Natural killer cell (primary cell): Measurements from ENCODE around the gene AURKAIP1. TPM values are rescaled to one million over a fixed set of nuclear protein-coding genes. Genes with fewer than 3 reads are reported as not detected.
"Not testable (repeated sequence)": the region's sequence is repeated elsewhere in the genome, so short reads cannot be mapped to it uniquely, and the experiment has no call there.

Source experiments
- ATAC-seq, 3 donors: fragments of 150-1000 bp in 2 of 3; fragments of 200-7000 bp in 1 of 3; cut with Tn5 transposase; 1 replicate in 1 of 3; 2 replicates in 2 of 3; pipeline ENCODE4 v1.10.0; 2021; ENCODE audit warnings: mild to moderate bottlenecking in 2 of 3, moderate library complexity in 2 of 3
- DNase-seq, 2 donors: peaks; one replicate each; pipeline versions ENCODE4 v3.0.0 to v3.0.0-alpha.2; 2013 to 2021; ENCODE audit warnings: mixed read lengths in 1 of 2
- H3K27ac ChIP-seq: one replicate; pipeline ENCODE4 v1.5.1; 2013; ENCODE audit warnings: mild to moderate bottlenecking, low read length
- H3K27me3 ChIP-seq: one replicate; pipeline ENCODE4 v1.6.1; 2013; ENCODE audit warnings: low read length; ENCODE audit not compliant: control insufficient read depth, insufficient read depth
- H3K36me3 ChIP-seq: one replicate; pipeline ENCODE4 v1.6.1; 2013; ENCODE audit warnings: low read length; ENCODE audit not compliant: control insufficient read depth, insufficient read depth
- H3K4me1 ChIP-seq: one replicate; pipeline ENCODE4 v1.6.1; 2013; ENCODE audit warnings: low read length; ENCODE audit not compliant: control insufficient read depth, insufficient read depth
- H3K4me3 ChIP-seq: one replicate; pipeline ENCODE4 v1.5.1; 2013; ENCODE audit warnings: low read length
- H3K9me3 ChIP-seq: one replicate; pipeline ENCODE4 v1.6.1; 2013; ENCODE audit warnings: low read length; ENCODE audit not compliant: control insufficient read depth, insufficient read depth
- H3K27ac Mint-ChIP-seq, 2 donors: one replicate each; pipeline ENCODE4 v1.8.0; 2022; ENCODE audit warnings: mild to moderate bottlenecking in 2 of 2, mixed read lengths in 2 of 2, moderate library complexity in 1 of 2
- H3K27me3 Mint-ChIP-seq, 2 donors: one replicate each; pipeline ENCODE4 v1.8.0; 2022; ENCODE audit warnings: low read depth in 2 of 2, mixed read lengths in 2 of 2
- H3K36me3 Mint-ChIP-seq: one replicate; pipeline ENCODE4 v1.8.0; 2022; ENCODE audit warnings: mixed read lengths
- H3K4me1 Mint-ChIP-seq, 2 donors: one replicate each; pipeline ENCODE4 v1.8.0; 2022; ENCODE audit warnings: mixed read lengths in 2 of 2
- H3K4me3 Mint-ChIP-seq: one replicate; pipeline ENCODE4 v1.8.0; 2022; ENCODE audit warnings: mild to moderate bottlenecking, moderate library complexity, mixed read lengths
- H3K9me3 Mint-ChIP-seq, 2 donors: one replicate each; pipeline ENCODE4 v1.8.0; 2022; ENCODE audit warnings: mixed read lengths in 2 of 2
- CTCF ChIP-seq: fragments of 200-600 bp; IDR thresholded peaks from one replicate; pipeline ENCODE4 v1.8.0; 2022; ENCODE audit warnings: antibody characterized with exemption
- WGBS: methylation state at CpG from one replicate; pipeline ENCODE4 v1.1.7; 2013; ENCODE audit warnings: missing lambda C conversion rate; ENCODE audit not compliant: insufficient coverage; 5-methylcytosine and 5-hydroxymethylcytosine counted together
- intact Hi-C: fragments of 100-400 bp; cut with micrococcal nuclease; formaldehyde crosslinking; loops from one replicate; pipeline ENCODE4 v1.14.2; 2022
- total RNA-seq, 4 donors: library from RNA; stranded (reverse); fragments of 120-200 nt in 1 of 4; gene quantifications; one replicate each; pipeline versions ENCODE4 v1.2.3 to v1.2.4, GENCODE V29; 2013 to 2022

AURKAIP1 gene
- total RNA-seq, 3 donors from 2014 or later (not counting 1 experiment from before 2014, with no cell fraction given) = 60.0 to 76.3 (median 64.6) TPM

DNA sequence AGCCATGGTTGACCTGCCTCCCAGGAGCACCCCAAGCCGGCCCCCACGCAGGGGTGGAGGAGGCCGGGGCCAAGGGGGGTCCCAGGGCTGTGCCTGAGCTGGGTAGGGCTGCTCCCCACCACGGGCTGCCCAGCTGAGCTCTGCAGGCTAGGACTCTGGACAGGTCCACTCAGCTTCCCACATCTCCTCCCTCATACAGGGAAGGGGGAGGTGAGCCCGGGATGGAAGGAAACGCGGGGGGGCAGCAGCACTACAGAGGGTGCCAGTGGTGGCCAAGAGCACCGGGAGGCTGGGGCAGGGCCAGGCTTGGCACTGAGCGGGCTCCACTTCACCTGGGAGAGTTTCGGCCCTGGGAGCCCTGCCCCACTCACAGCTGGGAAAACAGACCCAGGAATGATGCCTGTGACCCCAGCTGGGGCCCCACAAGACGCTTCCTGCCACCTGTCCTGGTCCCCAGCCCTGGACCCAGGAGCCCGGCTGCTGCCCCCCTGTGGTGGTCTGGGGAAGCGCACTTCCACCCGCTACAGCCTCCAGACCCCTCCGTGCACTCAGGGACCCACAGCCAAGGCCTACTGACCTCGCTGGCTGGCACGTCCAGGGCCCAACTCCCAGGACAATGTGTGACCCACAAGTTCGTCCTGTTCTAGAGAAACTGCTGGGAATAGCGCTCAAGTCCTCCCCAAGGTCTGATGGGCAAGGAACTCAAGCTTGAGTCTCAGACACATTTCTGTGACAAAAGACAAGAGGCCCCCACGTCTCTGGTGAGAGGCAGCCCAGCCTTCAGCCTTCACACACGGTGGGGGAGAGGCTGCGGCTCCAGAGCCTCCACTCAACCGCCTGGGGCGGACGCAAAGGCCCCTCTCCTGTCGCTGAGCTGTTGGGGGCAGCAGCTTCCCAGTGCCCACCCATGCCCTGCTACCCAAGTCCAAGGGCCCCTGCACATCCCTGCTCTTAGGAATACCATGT lies 3.0 kb downstream of the AURKAIP1 start:
- Histone ChIP-seq H3K36me3 (peaks cover 9% of the 10 kb centered on the region), H3K4me3 (no peak overlapping the region), H3K9me3 (no peaks in the 10 kb centered on the region), H3K27ac (peak overlapping the region; percentile 65), H3K4me1 (peaks cover 49% of the 10 kb centered on the region), H3K27me3 (no peaks in the 10 kb centered on the region)
- Mint-ChIP-seq H3K9me3 (no peaks in the 10 kb centered on the region), H3K27ac (peak overlapping the region; percentile 38 to 79), H3K4me1 (peaks cover 10 to 27% of the 10 kb centered on the region in 2 donors), H3K36me3 (no peaks in the 10 kb centered on the region), H3K27me3 (no peaks in the 10 kb centered on the region), H3K4me3 (peak overlapping the region; percentile 67)
- intact Hi-C loops = no loop called here
- 30% methylated on average over 26 of the region's 26 CpGs for WGBS
- peak; percentile 83 for TF ChIP-seq CTCF
- ATAC-seq (peak; percentile 34 to 62 (median 40)), DNase-seq (peak; percentile 76 to 84)

DNA sequence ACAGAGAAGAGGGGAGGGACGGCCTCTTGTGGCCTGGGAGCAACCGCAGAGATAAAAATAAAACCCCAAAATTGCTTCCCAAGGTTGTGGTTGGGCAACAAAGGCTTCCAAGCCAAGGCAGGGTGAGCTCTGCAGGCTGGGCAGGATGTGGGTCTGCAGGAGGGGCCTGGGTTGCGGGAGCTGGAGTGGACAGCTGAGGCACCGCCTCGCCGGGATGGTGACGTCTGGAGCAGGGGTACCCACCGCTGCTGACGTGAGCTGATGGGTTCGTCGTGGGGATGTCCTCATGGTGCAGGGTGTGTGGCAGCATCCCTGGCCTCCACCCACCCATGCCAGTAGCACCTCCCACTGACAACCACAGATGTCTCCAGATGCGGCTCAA lies 3.7 kb downstream of the AURKAIP1 start:
- no peaks in the 10 kb centered on the region for H3K9me3 Mint-ChIP-seq
- intact Hi-C loops = no loop called here
- Histone ChIP-seq H3K9me3 (no peaks in the 10 kb centered on the region), H3K4me1 (peaks cover 49% of the 10 kb centered on the region), H3K4me3 (no peak overlapping the region), H3K27me3 (no peaks in the 10 kb centered on the region), H3K27ac (peak overlapping the region; percentile 65), H3K36me3 (peaks cover 9% of the 10 kb centered on the region)
- H3K4me3 Mint-ChIP-seq = peak overlapping the region; percentile 32
- H3K27ac Mint-ChIP-seq = peak overlapping the region in 1 of 2 donors; percentile 79
- H3K4me1 Mint-ChIP-seq = peaks cover 10 to 27% of the 10 kb centered on the region in 2 donors
- no peaks in the 10 kb centered on the region for H3K36me3 Mint-ChIP-seq
- ATAC-seq (peak; percentile 54 to 72 (median 59)), DNase-seq (peak; percentile 64 to 93)
- H3K27me3 Mint-ChIP-seq = no peaks in the 10 kb centered on the region
- WGBS = 7% methylated on average over 12 of the region's 12 CpGs
- TF ChIP-seq CTCF = no peak

DNA sequence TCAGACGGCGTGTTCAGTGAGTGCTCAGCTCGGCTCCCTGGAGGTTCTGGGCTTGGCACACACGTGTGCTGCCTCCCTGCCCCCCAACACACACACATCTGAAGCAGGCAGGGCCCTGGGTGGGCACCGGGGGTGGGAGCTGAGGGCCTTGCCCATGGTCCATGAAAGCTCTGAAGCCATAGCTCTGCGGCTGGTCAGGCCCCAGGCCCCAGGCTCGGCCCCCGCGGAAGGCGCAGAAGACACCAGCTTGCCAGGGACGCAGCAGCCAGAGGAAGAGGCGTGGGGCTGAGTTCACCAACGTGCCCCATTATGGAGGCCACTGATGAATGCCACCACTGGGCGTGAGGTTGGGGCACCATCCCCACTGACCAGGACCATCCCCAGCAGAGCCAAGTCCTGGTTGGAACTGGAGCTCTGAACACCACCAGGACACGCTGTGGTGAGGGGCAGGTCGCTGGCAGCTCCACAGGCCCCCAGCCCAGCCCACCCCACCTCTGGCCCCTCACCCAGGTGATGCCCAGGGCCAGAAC lies 4.2 kb downstream of the AURKAIP1 start:
- intact Hi-C loops = no loop called here

DNA sequence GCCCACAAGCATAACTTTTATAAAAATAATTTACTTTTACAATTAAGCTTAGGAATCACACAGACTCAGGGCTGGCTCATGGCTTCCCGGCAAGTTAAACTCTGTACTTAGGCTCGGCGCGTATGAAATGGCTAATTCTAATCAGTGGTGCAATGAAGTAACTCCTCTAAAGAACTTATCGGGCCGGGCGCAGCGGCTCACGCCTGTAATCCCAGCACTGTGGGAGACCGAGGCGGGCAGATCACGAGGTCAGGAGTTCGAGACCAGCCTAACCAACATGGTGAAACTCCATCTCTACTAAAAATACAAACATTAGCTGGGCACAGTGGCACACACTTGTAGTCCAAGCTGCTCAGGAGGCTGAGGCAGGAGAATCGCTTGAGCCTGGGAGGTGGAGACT lies 4.9 kb downstream of the AURKAIP1 start:
- H3K36me3 ChIP-seq, intact Hi-C loops, H3K4me3 ChIP-seq, H3K27me3 ChIP-seq, ATAC-seq, H3K27ac Mint-ChIP-seq, H3K9me3 ChIP-seq, H3K27me3 Mint-ChIP-seq, H3K9me3 Mint-ChIP-seq, H3K36me3 Mint-ChIP-seq, H3K4me3 Mint-ChIP-seq, H3K27ac ChIP-seq, DNase-seq: not testable (repeated sequence)
- H3K4me1 Mint-ChIP-seq = peaks cover 5 to 23% of the 10 kb centered on the region in 2 donors
- peaks cover 42% of the 10 kb centered on the region for H3K4me1 ChIP-seq
- WGBS = 90% methylated on average over 14 of the region's 14 CpGs

More for the DNA sequence above, 4.2 kb downstream of the AURKAIP1 start:
- H3K27ac Mint-ChIP-seq = peak overlapping the region in 1 of 2 donors; percentile 79
- H3K9me3 Mint-ChIP-seq = no peaks in the 10 kb centered on the region
- WGBS = 72% methylated on average over 16 of the region's 16 CpGs
- TF ChIP-seq CTCF = no peak
- H3K4me3 Mint-ChIP-seq = peak overlapping the region; percentile 32
- no peak for ATAC-seq
- H3K4me3 ChIP-seq = no peak overlapping the region
- H3K36me3 Mint-ChIP-seq = no peaks in the 10 kb centered on the region
- peaks cover 10 to 27% of the 10 kb centered on the region in 2 donors for H3K4me1 Mint-ChIP-seq
- H3K9me3 ChIP-seq = no peaks in the 10 kb centered on the region
- no peak overlapping the region for H3K27ac ChIP-seq
- H3K27me3 Mint-ChIP-seq = no peaks in the 10 kb centered on the region
- H3K36me3 ChIP-seq = peaks cover 9% of the 10 kb centered on the region
- no peaks in the 10 kb centered on the region for H3K27me3 ChIP-seq
- peak in 1 of 2 donors; percentile 43 for DNase-seq
- H3K4me1 ChIP-seq = peaks cover 46% of the 10 kb centered on the region
